Natural killer cell (primary cell): Measurements from ENCODE around the gene PCDHA2. TPM values are rescaled to one million over a fixed set of nuclear protein-coding genes. Genes with fewer than 3 reads are reported as not detected.
"Not testable (repeated sequence)": the region's sequence is repeated elsewhere in the genome, so short reads cannot be mapped to it uniquely, and the experiment has no call there.

Experiments
- ATAC-seq, 3 donors: fragments of 150-1000 bp in 2 of 3; fragments of 200-7000 bp in 1 of 3; cut with Tn5 transposase; 1 replicate in 1 of 3; 2 replicates in 2 of 3; pipeline ENCODE4 v1.10.0; 2021; ENCODE audit warnings: mild to moderate bottlenecking in 2 of 3, moderate library complexity in 2 of 3
- DNase-seq, 2 donors: peaks; one replicate each; pipeline versions ENCODE4 v3.0.0 to v3.0.0-alpha.2; 2013 to 2021; ENCODE audit warnings: mixed read lengths in 1 of 2
- H3K27ac ChIP-seq: one replicate; pipeline ENCODE4 v1.5.1; 2013; ENCODE audit warnings: mild to moderate bottlenecking, low read length
- H3K27me3 ChIP-seq: one replicate; pipeline ENCODE4 v1.6.1; 2013; ENCODE audit warnings: low read length; ENCODE audit not compliant: control insufficient read depth, insufficient read depth
- H3K36me3 ChIP-seq: one replicate; pipeline ENCODE4 v1.6.1; 2013; ENCODE audit warnings: low read length; ENCODE audit not compliant: control insufficient read depth, insufficient read depth
- H3K4me1 ChIP-seq: one replicate; pipeline ENCODE4 v1.6.1; 2013; ENCODE audit warnings: low read length; ENCODE audit not compliant: control insufficient read depth, insufficient read depth
- H3K4me3 ChIP-seq: one replicate; pipeline ENCODE4 v1.5.1; 2013; ENCODE audit warnings: low read length
- H3K9me3 ChIP-seq: one replicate; pipeline ENCODE4 v1.6.1; 2013; ENCODE audit warnings: low read length; ENCODE audit not compliant: control insufficient read depth, insufficient read depth
- H3K27ac Mint-ChIP-seq, 2 donors: one replicate each; pipeline ENCODE4 v1.8.0; 2022; ENCODE audit warnings: mild to moderate bottlenecking in 2 of 2, mixed read lengths in 2 of 2, moderate library complexity in 1 of 2
- H3K27me3 Mint-ChIP-seq, 2 donors: one replicate each; pipeline ENCODE4 v1.8.0; 2022; ENCODE audit warnings: low read depth in 2 of 2, mixed read lengths in 2 of 2
- H3K36me3 Mint-ChIP-seq: one replicate; pipeline ENCODE4 v1.8.0; 2022; ENCODE audit warnings: mixed read lengths
- H3K4me1 Mint-ChIP-seq, 2 donors: one replicate each; pipeline ENCODE4 v1.8.0; 2022; ENCODE audit warnings: mixed read lengths in 2 of 2
- H3K4me3 Mint-ChIP-seq: one replicate; pipeline ENCODE4 v1.8.0; 2022; ENCODE audit warnings: mild to moderate bottlenecking, moderate library complexity, mixed read lengths
- H3K9me3 Mint-ChIP-seq, 2 donors: one replicate each; pipeline ENCODE4 v1.8.0; 2022; ENCODE audit warnings: mixed read lengths in 2 of 2
- WGBS: methylation state at CpG from one replicate; pipeline ENCODE4 v1.1.7; 2013; ENCODE audit warnings: missing lambda C conversion rate; ENCODE audit not compliant: insufficient coverage; 5-methylcytosine and 5-hydroxymethylcytosine counted together
- intact Hi-C: fragments of 100-400 bp; cut with micrococcal nuclease; formaldehyde crosslinking; loops from one replicate; pipeline ENCODE4 v1.14.2; 2022
- total RNA-seq, 4 donors: library from RNA; stranded (reverse); fragments of 120-200 nt in 1 of 4; gene quantifications; one replicate each; pipeline versions ENCODE4 v1.2.3 to v1.2.4, GENCODE V29; 2013 to 2022
- TF ChIP-seq, protein P1 (sequence below): fragments of 200-600 bp; IDR thresholded peaks from one replicate; pipeline ENCODE4 v1.8.0; 2022; ENCODE audit warnings: antibody characterized with exemption

Gene PCDHA2
- total RNA-seq, 3 donors from 2014 or later (not counting 1 experiment from before 2014, with no cell fraction given) = not detected

DNA sequence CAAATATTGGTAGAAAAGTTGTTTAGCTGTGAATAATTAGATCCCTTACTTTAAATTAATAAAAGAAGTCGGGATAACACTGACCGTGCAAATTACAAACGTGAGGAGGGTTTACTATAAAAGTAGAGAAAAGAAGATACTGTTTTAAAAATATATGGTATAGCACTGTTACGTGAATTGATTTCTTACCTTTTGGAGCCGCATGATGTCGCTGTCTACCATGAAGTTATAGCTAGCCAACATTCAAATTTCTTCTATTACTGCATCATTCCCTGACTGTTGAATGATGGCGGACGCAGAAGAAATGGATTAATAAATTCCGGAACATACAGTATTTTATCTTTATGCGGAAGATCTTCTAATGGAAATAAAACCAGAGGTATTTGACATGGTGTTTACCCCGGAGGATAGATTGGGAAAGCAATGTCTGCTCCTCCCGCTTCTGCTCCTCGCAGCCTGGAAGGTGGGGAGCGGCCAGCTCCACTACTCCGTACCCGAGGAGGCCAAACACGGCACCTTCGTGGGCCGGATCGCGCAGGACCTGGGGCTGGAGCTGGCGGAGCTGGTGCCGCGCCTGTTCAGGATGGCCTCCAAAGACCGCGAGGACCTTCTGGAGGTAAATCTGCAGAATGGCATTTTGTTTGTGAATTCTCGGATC, 33.2 kb downstream of the PCDHA2 start, which contains the start of gene PCDHA6:
Gene PCDHA6 (plus strand): TSS at position 257 of the 658 bp plus-strand sequence. CDS start 132 bp downstream, at position 389.
- Histone ChIP-seq H3K4me3 (no peak within 1 kb of the TSS), H3K4me1 (no peaks in the 10 kb centered on the region), H3K27me3 (peaks cover 14% of the 10 kb centered on the region), H3K27ac (no peak within 1 kb of the TSS), H3K9me3 (peaks cover 19% of the 10 kb centered on the region), H3K36me3 (no peaks in the 10 kb centered on the region)
- TF ChIP-seq, protein P1, sequence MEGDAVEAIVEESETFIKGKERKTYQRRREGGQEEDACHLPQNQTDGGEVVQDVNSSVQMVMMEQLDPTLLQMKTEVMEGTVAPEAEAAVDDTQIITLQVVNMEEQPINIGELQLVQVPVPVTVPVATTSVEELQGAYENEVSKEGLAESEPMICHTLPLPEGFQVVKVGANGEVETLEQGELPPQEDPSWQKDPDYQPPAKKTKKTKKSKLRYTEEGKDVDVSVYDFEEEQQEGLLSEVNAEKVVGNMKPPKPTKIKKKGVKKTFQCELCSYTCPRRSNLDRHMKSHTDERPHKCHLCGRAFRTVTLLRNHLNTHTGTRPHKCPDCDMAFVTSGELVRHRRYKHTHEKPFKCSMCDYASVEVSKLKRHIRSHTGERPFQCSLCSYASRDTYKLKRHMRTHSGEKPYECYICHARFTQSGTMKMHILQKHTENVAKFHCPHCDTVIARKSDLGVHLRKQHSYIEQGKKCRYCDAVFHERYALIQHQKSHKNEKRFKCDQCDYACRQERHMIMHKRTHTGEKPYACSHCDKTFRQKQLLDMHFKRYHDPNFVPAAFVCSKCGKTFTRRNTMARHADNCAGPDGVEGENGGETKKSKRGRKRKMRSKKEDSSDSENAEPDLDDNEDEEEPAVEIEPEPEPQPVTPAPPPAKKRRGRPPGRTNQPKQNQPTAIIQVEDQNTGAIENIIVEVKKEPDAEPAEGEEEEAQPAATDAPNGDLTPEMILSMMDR = no peak
- peaks cover 5 to 16% of the 10 kb centered on the region in 2 donors for H3K9me3 Mint-ChIP-seq
- H3K4me3 Mint-ChIP-seq = no peak within 1 kb of the TSS
- H3K27me3 Mint-ChIP-seq = peaks cover 16 to 23% of the 10 kb centered on the region in 2 donors
- no peak within 1 kb of the TSS for H3K27ac Mint-ChIP-seq
- DNase-seq = no peak
- WGBS = 33% methylated on average over 23 of the region's 27 CpGs
- peaks cover 13% of the 10 kb centered on the region for H3K36me3 Mint-ChIP-seq
- intact Hi-C loops = no loop called here
- ATAC-seq = no peak
- H3K4me1 Mint-ChIP-seq = no peaks in the 10 kb centered on the region

DNA sequence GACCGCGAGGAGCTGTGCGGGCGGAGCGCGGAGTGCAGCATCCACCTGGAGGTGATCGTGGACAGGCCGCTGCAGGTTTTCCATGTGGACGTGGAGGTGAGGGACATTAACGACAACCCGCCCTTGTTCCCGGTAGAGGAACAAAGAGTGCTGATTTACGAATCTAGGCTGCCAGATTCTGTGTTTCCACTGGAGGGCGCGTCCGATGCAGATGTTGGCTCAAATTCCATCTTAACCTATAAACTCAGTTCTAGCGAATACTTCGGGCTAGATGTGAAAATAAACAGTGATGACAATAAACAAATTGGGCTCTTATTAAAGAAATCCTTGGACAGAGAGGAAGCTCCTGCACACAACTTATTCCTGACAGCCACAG, 33.7 kb downstream of the PCDHA2 start:
- ATAC-seq (no peak), DNase-seq (no peak)
- Histone ChIP-seq H3K27ac (no peak overlapping the region), H3K36me3 (no peaks in the 10 kb centered on the region), H3K27me3 (peaks cover 17% of the 10 kb centered on the region), H3K4me1 (no peaks in the 10 kb centered on the region), H3K9me3 (peaks cover 16% of the 10 kb centered on the region), H3K4me3 (no peak overlapping the region)
- TF ChIP-seq, protein P1 = no peak
- Mint-ChIP-seq H3K9me3 (peaks cover 8 to 18% of the 10 kb centered on the region in 2 donors), H3K27ac (no peak overlapping the region), H3K36me3 (peaks cover 15% of the 10 kb centered on the region), H3K4me3 (no peak overlapping the region), H3K4me1 (no peaks in the 10 kb centered on the region), H3K27me3 (peaks cover 18 to 27% of the 10 kb centered on the region in 2 donors)
- intact Hi-C loops = no loop called here
- WGBS = 27% methylated on average over 13 of the region's 18 CpGs

DNA sequence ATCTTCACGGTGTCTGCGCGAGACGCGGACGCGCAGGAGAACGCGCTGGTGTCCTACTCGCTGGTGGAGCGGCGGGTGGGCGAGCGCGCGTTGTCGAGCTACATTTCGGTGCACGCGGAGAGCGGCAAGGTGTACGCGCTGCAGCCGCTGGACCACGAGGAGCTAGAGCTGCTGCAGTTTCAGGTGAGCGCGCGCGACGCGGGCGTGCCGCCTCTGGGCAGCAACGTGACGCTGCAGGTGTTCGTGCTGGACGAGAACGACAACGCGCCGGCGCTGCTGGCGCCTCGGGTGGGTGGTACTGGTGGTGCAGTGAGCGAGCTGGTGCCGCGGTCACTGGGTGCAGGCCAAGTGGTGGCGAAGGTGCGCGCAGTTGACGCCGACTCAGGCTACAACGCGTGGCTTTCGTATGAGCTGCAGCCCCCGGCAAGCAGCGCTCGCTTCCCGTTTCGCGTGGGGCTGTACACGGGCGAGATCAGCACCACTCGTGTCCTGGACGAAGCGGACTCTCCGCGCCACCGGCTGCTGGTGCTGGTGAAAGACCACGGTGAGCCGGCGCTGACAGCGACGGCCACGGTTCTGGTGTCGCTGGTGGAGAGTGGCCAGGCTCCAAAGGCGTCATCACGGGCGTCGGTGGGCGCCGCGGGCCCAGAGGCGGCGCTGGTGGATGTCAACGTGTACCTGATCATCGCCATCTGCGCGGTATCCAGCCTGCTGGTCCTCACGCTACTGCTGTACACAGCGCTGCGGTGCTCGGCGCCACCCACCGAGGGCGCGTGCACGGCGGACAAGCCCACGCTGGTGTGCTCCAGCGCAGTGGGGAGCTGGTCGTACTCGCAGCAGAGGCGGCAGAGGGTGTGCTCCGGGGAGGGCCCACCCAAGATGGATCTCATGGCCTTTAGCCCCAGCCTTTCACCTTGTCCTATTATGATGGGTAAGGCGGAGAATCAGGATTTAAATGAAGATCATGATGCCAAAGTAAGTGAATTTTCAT, 35.2 kb downstream of the PCDHA2 start:
- H3K4me1 ChIP-seq, H3K4me3 Mint-ChIP-seq, ATAC-seq, H3K4me3 ChIP-seq, H3K27ac Mint-ChIP-seq, intact Hi-C loops, H3K27ac ChIP-seq, H3K36me3 ChIP-seq, DNase-seq, H3K9me3 ChIP-seq, H3K4me1 Mint-ChIP-seq: not testable (repeated sequence)
- peaks cover 9 to 21% of the 10 kb centered on the region in 2 donors for H3K9me3 Mint-ChIP-seq
- H3K27me3 Mint-ChIP-seq = peaks cover 22 to 27% of the 10 kb centered on the region in 2 donors
- peaks cover 15% of the 10 kb centered on the region for H3K36me3 Mint-ChIP-seq
- 57% methylated on average over 106 of the region's 106 CpGs for WGBS
- peaks cover 15% of the 10 kb centered on the region for H3K27me3 ChIP-seq

DNA sequence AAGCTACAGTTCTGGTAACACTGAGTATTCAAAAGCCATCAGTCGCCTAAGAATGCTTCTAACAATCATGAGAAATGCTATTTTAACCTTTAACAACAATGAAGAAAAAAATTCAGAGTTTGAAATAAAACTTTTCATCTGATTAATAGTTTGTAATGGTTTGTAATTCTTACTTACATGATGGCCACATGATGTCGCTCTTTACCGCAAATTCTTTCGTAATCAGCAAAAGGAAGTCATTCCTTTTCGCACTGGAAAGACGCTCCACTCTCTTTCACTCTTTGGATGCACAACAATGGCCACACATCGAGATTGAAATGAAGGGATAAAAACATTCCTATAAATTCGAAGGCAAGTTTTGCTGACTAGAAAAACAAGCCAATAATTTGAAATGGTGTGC, 39.3 kb downstream of the PCDHA2 start, which contains the start of gene PCDHA7:
Gene PCDHA7 (plus strand): TSS at position 277 of the 400 bp plus-strand sequence. CDS start 115 bp downstream, at position 392.
- Mint-ChIP-seq H3K4me1 (no peaks in the 10 kb centered on the region), H3K27me3 (peaks cover 11 to 12% of the 10 kb centered on the region in 2 donors), H3K27ac (no peak within 1 kb of the TSS), H3K9me3 (peaks cover 8 to 15% of the 10 kb centered on the region in 2 donors), H3K4me3 (no peak within 1 kb of the TSS), H3K36me3 (peaks cover 8% of the 10 kb centered on the region)
- H3K4me3 ChIP-seq = no peak within 1 kb of the TSS
- TF ChIP-seq, protein P1 = no peak
- H3K9me3 ChIP-seq = peaks cover 10% of the 10 kb centered on the region
- intact Hi-C loops = no loop called here
- no peaks in the 10 kb centered on the region for H3K4me1 ChIP-seq
- ATAC-seq = no peak
- WGBS = 22% methylated on average over 7 of the region's 8 CpGs
- H3K36me3 ChIP-seq = no peaks in the 10 kb centered on the region
- DNase-seq = no peak
- H3K27ac ChIP-seq = no peak within 1 kb of the TSS
- peaks cover 11% of the 10 kb centered on the region for H3K27me3 ChIP-seq

DNA sequence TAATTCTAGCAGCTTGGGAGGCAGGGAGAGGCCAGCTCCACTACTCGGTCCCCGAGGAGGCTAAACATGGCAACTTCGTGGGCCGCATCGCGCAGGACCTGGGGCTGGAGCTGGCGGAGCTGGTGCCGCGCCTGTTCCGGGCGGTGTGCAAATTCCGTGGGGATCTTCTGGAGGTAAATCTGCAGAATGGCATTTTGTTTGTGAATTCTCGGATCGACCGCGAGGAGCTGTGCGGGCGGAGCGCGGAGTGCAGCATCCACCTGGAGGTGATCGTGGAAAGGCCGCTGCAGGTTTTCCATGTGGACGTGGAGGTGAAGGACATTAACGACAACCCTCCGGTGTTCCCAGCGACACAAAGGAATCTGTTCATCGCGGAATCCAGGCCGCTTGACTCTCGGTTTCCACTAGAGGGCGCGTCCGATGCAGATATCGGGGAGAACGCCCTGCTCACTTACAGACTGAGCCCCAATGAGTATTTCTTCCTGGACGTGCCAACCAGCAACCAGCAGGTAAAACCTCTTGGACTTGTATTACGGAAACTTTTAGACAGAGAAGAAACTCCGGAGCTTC, 39.9 kb downstream of the PCDHA2 start:
- ATAC-seq, intact Hi-C loops, H3K4me3 Mint-ChIP-seq, H3K4me3 ChIP-seq, H3K27ac Mint-ChIP-seq, H3K4me1 ChIP-seq, DNase-seq, H3K36me3 ChIP-seq, H3K9me3 ChIP-seq, H3K36me3 Mint-ChIP-seq, H3K27ac ChIP-seq, H3K4me1 Mint-ChIP-seq: not testable (repeated sequence)
- peaks cover 11% of the 10 kb centered on the region for H3K27me3 ChIP-seq
- Mint-ChIP-seq H3K9me3 (peaks cover 8 to 15% of the 10 kb centered on the region in 2 donors), H3K27me3 (peaks cover 11 to 12% of the 10 kb centered on the region in 2 donors)
- 37% methylated on average over 27 of the region's 38 CpGs for WGBS
